PC-3 (cell line): ENCODE data around the gene NUDT16.

Experiments
- CTCF ChIP-seq: fragments of 300-600 bp; sonication (generic); conservative IDR thresholded peaks from 2 replicates; pipeline ENCODE4 v1.5.1; 2017; ENCODE audit warnings: antibody characterized with exemption, low read depth, mild to moderate bottlenecking, low read length
- EZH2 ChIP-seq: fragments of 300-600 bp; sonication (generic); IDR thresholded peaks from one replicate; pipeline ENCODE4 v1.6.1; 2017; ENCODE audit warnings: antibody characterized with exemption, mild to moderate bottlenecking, low read length; ENCODE audit not compliant: unreplicated experiment

DNA sequence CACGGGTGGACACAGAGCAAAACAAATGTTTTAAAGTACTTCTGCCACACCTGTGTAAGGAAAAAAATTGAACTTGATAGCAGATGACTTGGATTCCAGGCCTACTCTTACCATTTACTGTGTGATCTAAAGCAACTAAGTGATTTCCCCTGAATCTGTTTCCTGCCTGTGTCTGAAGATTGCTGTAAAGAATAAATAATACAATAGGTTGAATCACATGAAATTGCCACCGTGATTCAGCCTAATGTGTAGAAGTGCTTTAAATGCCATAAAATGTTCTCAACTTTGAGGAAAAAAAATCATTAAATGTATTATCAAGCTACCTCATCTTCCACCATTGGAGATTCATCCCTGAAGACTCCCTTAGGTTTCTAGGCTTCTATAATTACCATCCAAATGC is 27.6 kb upstream of the NUDT16 start:
- no peak for TF ChIP-seq CTCF
- no peak for TF ChIP-seq EZH2
